K562 (cell line): ENCODE data around the gene ADCY5. TPM values are rescaled to one million over a fixed set of nuclear protein-coding genes. Genes with fewer than 3 reads are reported as not detected.

Experiments
- ATAC-seq: fragments of 200-7000 bp; cut with Tn5 transposase; 3 replicates; pipeline ENCODE4 v1.9.1; 2020; ENCODE audit warnings: moderate library complexity
- BruUV-seq: library from RNA; stranded (reverse); fragments of 400-500 nt; replicated peaks from 2 replicates; lab custom pipeline; 2021; lab: Mats Ljungman, UMichigan
- CTCF ChIA-PET: fragments of 300-600 bp; formaldehyde crosslinking; extraction: SDS; loops from one replicate; lab custom pipeline; 2021; ENCODE audit warnings: low intra/inter-chr PET ratio; lab: Yijun Ruan, JAX
- POLR2A ChIA-PET: fragments of 300-600, 350-650 bp; sonication (Branson Sonifier 250); formaldehyde crosslinking; extraction: SDS; loops from one replicate; lab custom pipeline; 2021; ENCODE audit warnings: antibody characterized with exemption, inconsistent platforms; lab: Yijun Ruan, JAX
- DNase-seq, 4 experiments: peaks; one replicate each; pipeline versions ENCODE4 v3.0.0 to v3.0.0-alpha.2; 2011 to 2018; ENCODE audit warnings: low spot score in 3 of 4, mixed read lengths in 3 of 4; ENCODE audit errors: extremely low read depth in 1 of 4
- FAIRE-seq: peaks from 2 replicates; lab custom pipeline; 2011; peaks lifted over from hg19 to GRCh38; lab: Jason Lieb, UNC
- H2AFZ ChIP-seq: 2 replicates; pipeline ENCODE4 v1.6.0; 2011; ENCODE audit warnings: low read depth, low read length, control low read depth, inconsistent platforms
- H3K27ac ChIP-seq: fragments of 200-600 bp; 3 replicates; pipeline ENCODE4 v1.8.0; 2011; ENCODE audit warnings: low read depth, mild to moderate bottlenecking, control low read depth, inconsistent platforms, low read length, moderate library complexity, mixed read lengths; ENCODE audit errors: extremely low read depth
- H3K27me3 ChIP-seq, 2 experiments: fragments of 300-600 bp in 1 of 2; 2 replicates in 1 of 2; 3 replicates in 1 of 2; pipeline versions ENCODE4 v1.6.0 to v1.8.0; 2011; ENCODE audit warnings: inconsistent platforms in 2 of 2, low read length in 2 of 2, mild to moderate bottlenecking in 1 of 2, mixed read lengths in 1 of 2, moderate library complexity in 1 of 2; ENCODE audit not compliant: control insufficient read depth in 2 of 2, insufficient read depth in 2 of 2
- H3K36me3 ChIP-seq: fragments of 300-600 bp; 3 replicates; pipeline ENCODE4 v1.8.0; 2011; ENCODE audit warnings: mild to moderate bottlenecking, low read length, inconsistent platforms; ENCODE audit not compliant: control insufficient read depth, insufficient read depth
- H3K4me1 ChIP-seq, 2 experiments: fragments of 200-600 bp in 1 of 2; replicated peaks in 1 of 2; 2 replicates in 1 of 2; 3 replicates in 1 of 2; pipeline versions ENCODE4 v1.5.1 to v1.8.0; 2011; ENCODE audit warnings: inconsistent platforms in 2 of 2, low read length in 2 of 2, mild to moderate bottlenecking in 1 of 2, mixed read lengths in 1 of 2, moderate library complexity in 1 of 2; ENCODE audit not compliant: control insufficient read depth in 2 of 2, insufficient read depth in 2 of 2
- H3K4me2 ChIP-seq: 2 replicates; pipeline ENCODE4 v1.6.1; 2011; ENCODE audit warnings: low read length, control low read depth, inconsistent platforms, mixed read lengths; ENCODE audit not compliant: insufficient read depth
- H3K4me3 ChIP-seq: fragments of 200-600 bp; sonication (generic), shearing (Covaris generic); 2 replicates; pipeline ENCODE4 v1.5.1; 2016; ENCODE audit warnings: control low read depth, inconsistent platforms
- H3K79me2 ChIP-seq: fragments of 200-600 bp; 3 replicates; pipeline ENCODE4 v1.8.0; 2011; ENCODE audit warnings: low read length, inconsistent platforms; ENCODE audit not compliant: control insufficient read depth, insufficient read depth
- H3K9ac ChIP-seq, 2 experiments: 2 replicates each; pipeline versions ENCODE4 v1.6.0 to v1.6.1; 2011; ENCODE audit warnings: low read depth in 2 of 2, low read length in 2 of 2, control low read depth in 1 of 2, inconsistent platforms in 1 of 2, mild to moderate bottlenecking in 1 of 2, mixed read lengths in 1 of 2; ENCODE audit not compliant: insufficient read depth in 1 of 2
- H3K9me1 ChIP-seq: one replicate; pipeline ENCODE4 v1.6.0; 2011; ENCODE audit warnings: inconsistent platforms, mild to moderate bottlenecking, low read length, moderate library complexity; ENCODE audit not compliant: control insufficient read depth, insufficient read depth
- H3K9me3 ChIP-seq: replicated peaks from 2 replicates; pipeline ENCODE4 v1.5.1; 2011; ENCODE audit warnings: low read depth, low read length, inconsistent platforms; ENCODE audit not compliant: control insufficient read depth, insufficient read depth
- H4K20me1 ChIP-seq: replicated peaks from 2 replicates; pipeline ENCODE4 v1.6.1; 2011; ENCODE audit warnings: low read length, inconsistent platforms, mixed read lengths; ENCODE audit not compliant: control insufficient read depth, insufficient read depth
- CAMTA2 ChIP-seq: fragments of 250-450 bp; sonication (Bioruptor Pico); conservative IDR thresholded peaks from 2 replicates; pipeline ENCODE4 v1.5.1; 2022
- DLX4 ChIP-seq: fragments of 250-450 bp; sonication (Bioruptor Pico); IDR thresholded peaks from 2 replicates; pipeline ENCODE4 v1.6.1; 2021; ENCODE audit warnings: mild to moderate bottlenecking
- ELK1 ChIP-seq: sonication (generic); formaldehyde crosslinking; IDR thresholded peaks from 2 replicates; pipeline ENCODE4 v1.8.1; 2022; ENCODE audit warnings: missing genetic modification reagents
- ERF ChIP-seq: fragments of 450-650 bp; formaldehyde crosslinking; IDR thresholded peaks from 2 replicates; pipeline ENCODE4 v1.4.0; 2020; ENCODE audit warnings: mild to moderate bottlenecking, mixed read lengths
- FIP1L1 ChIP-seq: fragments of 200-400 bp; formaldehyde crosslinking; IDR thresholded peaks from 2 replicates; pipeline ENCODE4 v1.6.1; 2018; ENCODE audit warnings: mild to moderate bottlenecking, low read depth, low read length; ENCODE audit not compliant: poor library complexity, severe bottlenecking
- HMBOX1 ChIP-seq: sonication (generic); IDR thresholded peaks from 2 replicates; pipeline ENCODE4 v1.6.1; 2016
- HOXB6 ChIP-seq: fragments of 250-450 bp; sonication (Bioruptor Pico); IDR thresholded peaks from 2 replicates; pipeline ENCODE4 v1.5.1; 2022; ENCODE audit warnings: mild to moderate bottlenecking, borderline replicate concordance
- NFXL1 ChIP-seq: fragments of 450-650 bp; formaldehyde crosslinking; IDR thresholded peaks from 2 replicates; pipeline ENCODE4 v1.4.0; 2021; ENCODE audit warnings: mild to moderate bottlenecking
- NONO ChIP-seq, 2 experiments: fragments of 200-400 bp in 1 of 2; fragments of 450-650 bp in 1 of 2; formaldehyde crosslinking in 1 of 2; IDR thresholded peaks; 2 replicates each; pipeline ENCODE4 v1.6.1; 2017; ENCODE audit warnings: low read depth in 2 of 2, mild to moderate bottlenecking in 2 of 2, moderate library complexity in 2 of 2, low read length in 1 of 2
- POLR2B ChIP-seq: fragments of 450-650 bp; IDR thresholded peaks from 2 replicates; pipeline ENCODE4 v1.6.1; 2018; ENCODE audit warnings: low read depth; ENCODE audit not compliant: partially characterized antibody
- SMAD2 ChIP-seq: fragments of 150-350 bp; IDR thresholded peaks from 2 replicates; pipeline ENCODE4 v1.6.1; 2014; ENCODE audit warnings: low read depth, mild to moderate bottlenecking, low read length
- WGBS: fragments of 100-300 bp; shearing (Covaris generic); methylation state at CpG from one replicate; pipeline ENCODE4 v1.1.6; 2016; ENCODE audit warnings: low coverage, mixed read lengths; ENCODE audit not compliant: insufficient coverage; ENCODE audit errors: missing lambda C conversion rate; 5-methylcytosine and 5-hydroxymethylcytosine counted together
- in situ Hi-C: fragments of 300-500 bp; cut with MboI; formaldehyde crosslinking; loops from 4 replicates; pipeline ENCODE4 v1.15.0; 2018; ENCODE audit warnings: inconsistent platforms, mixed read lengths
- intact Hi-C: fragments of 100-400 bp; cut with micrococcal nuclease; formaldehyde crosslinking; loops from 2 replicates; pipeline ENCODE4 v1.14.2; 2022
- polyA plus RNA-seq, 8 experiments: library from polyadenylated mRNA; depleted of rRNA in 4 of 8; stranded (reverse) in 5 of 8; unstranded in 3 of 8; fragments of >200 nt; fragmentation: Nextera tagmentation in 2 of 8; fragmentation: Illumina TruSeq in 1 of 8; extraction: Ambion mirVana in 2 of 8; extraction: Trizol in 1 of 8; gene quantifications; 2 replicates each; pipeline versions ENCODE4 v1.2.1 to v1.2.3, GENCODE V29; 2011 to 2014; ENCODE audit warnings: inconsistent platforms in 1 of 8, missing spikeins in 1 of 8
- total RNA-seq, 7 experiments: library from RNA; depleted of rRNA in 6 of 7; stranded (reverse); fragments of >200 nt in 6 of 7; fragmentation: Illumina TruSeq in 2 of 7; extraction: Trizol in 2 of 7; gene quantifications; 2 replicates each; pipeline versions ENCODE4 v1.2.1 to v1.2.3, GENCODE V29; 2011 to 2021; ENCODE audit warnings: low replicate concordance in 1 of 7

The ADCY5 gene
- total and polyA plus RNA-seq, 9 of the 15 experiments (the other 6 are each of a cell fraction or from before 2014, with no cell fraction given) = under 0.01 TPM; not detected in 8

GRCh38 chr3:123397921-123398785 is 50.7 kb downstream of the ADCY5 start:
- Histone ChIP-seq H3K79me2 (no peaks in the 10 kb centered on the region), H3K36me3 (no peaks in the 10 kb centered on the region), H3K4me1 (no peaks in the 10 kb centered on the region), H3K4me3 (no peak overlapping the region), H3K9me3 (no peaks in the 10 kb centered on the region), H3K27ac (no peak overlapping the region), H3K4me2 (no peak overlapping the region), H2AFZ (no peak overlapping the region), H3K9ac (no peak overlapping the region), H3K9me1 (no peaks in the 10 kb centered on the region), H4K20me1 (no peaks in the 10 kb centered on the region), H3K27me3 (peaks cover 5 to 30% of the 10 kb centered on the region in 2 experiments)
- BruUV-seq = no TSS peak
- no peak for ATAC-seq
- ChIA-PET CTCF (no interaction called here), POLR2A (interaction anchor here (0.5 to 1.6 kb wide), 4 partner anchors 14 to 1088 kb away, joined by 3 to 6 read pairs (median 3); no protein-coding TSS in a partner anchor)
- no peak for FAIRE-seq
- in situ Hi-C loops (no loop called here), intact Hi-C loops (no loop called here)
- WGBS = 0% methylated on average over 13 of the region's 13 CpGs
- DNase-seq = no peak
- TF ChIP-seq NONO (IDR thresholded peaks at IDR 0.05; ENCODE audit: low read depth in 2 of 2, low read length in 1 of 2) (no peak), CAMTA2 (CRISPR knock-in tag) (no peak), SMAD2 (no peak), ERF (no peak), NFXL1 (no peak), HMBOX1 (no peak), POLR2B (no peak), FIP1L1 (no peak), ELK1 (CRISPR knock-in tag) (no peak), DLX4 (no peak), HOXB6 (CRISPR knock-in tag) (no peak)
